B cell (primary cell): Measurements from ENCODE around the gene PHACTR1. TPM values are rescaled to one million over a fixed set of nuclear protein-coding genes. Genes with fewer than 3 reads are reported as not detected.

Experiments
- ATAC-seq: fragments of 200-7000 bp; cut with Tn5 transposase; one replicate; pipeline ENCODE4 v1.10.0; 2021; ENCODE audit warnings: low read depth, mild to moderate bottlenecking, moderate number of reproducible peaks, moderate library complexity
- CTCF ChIA-PET: fragments of 350-600 bp; sonication (Branson Sonifier 250); formaldehyde crosslinking; loops from one replicate; lab custom pipeline; 2021; ENCODE audit warnings: antibody characterized with exemption, inconsistent platforms; lab: Charles Lee
- POLR2A ChIA-PET: fragments of 350-600 bp; sonication (Branson Sonifier 250); formaldehyde crosslinking; loops from one replicate; lab custom pipeline; 2021; ENCODE audit warnings: antibody characterized with exemption; lab: Charles Lee
- DNase-seq: peaks from one replicate; pipeline ENCODE4 v3.0.0; 2013
- H2AFZ ChIP-seq: 2 replicates; pipeline ENCODE4 v1.6.1; 2012; ENCODE audit warnings: mild to moderate bottlenecking, low read depth, low read length; ENCODE audit not compliant: insufficient read depth, poor library complexity, severe bottlenecking
- H3K27ac ChIP-seq, 2 donors: 1 replicate in 1 of 2; 2 replicates in 1 of 2; pipeline ENCODE4 v1.5.1; 2012 to 2013; ENCODE audit warnings: low read length in 2 of 2, mild to moderate bottlenecking in 2 of 2, moderate library complexity in 1 of 2
- H3K27me3 ChIP-seq, 4 experiments: fragments of 200-600 bp in 1 of 4; sonication (generic) in 1 of 4; replicated peaks in 1 of 4; 1 replicate in 2 of 4; 2 replicates in 2 of 4; pipeline versions ENCODE4 v1.6.1 to v1.7.0; 2013 to 2016; ENCODE audit warnings: low read length in 3 of 4, mild to moderate bottlenecking in 2 of 4, mixed read lengths in 1 of 4, moderate library complexity in 1 of 4; ENCODE audit not compliant: insufficient read depth in 4 of 4, control insufficient read depth in 3 of 4; ENCODE audit errors: control extremely low read depth in 1 of 4
- H3K36me3 ChIP-seq, 2 experiments: replicated peaks in 1 of 2; 1 replicate in 1 of 2; 2 replicates in 1 of 2; pipeline versions ENCODE4 v1.6.1 to v1.7.1; 2013; ENCODE audit warnings: low read length in 1 of 2; ENCODE audit not compliant: insufficient read depth in 2 of 2, control insufficient read depth in 1 of 2; ENCODE audit errors: control extremely low read depth in 1 of 2, extremely low read depth in 1 of 2
- H3K4me1 ChIP-seq, 2 donors: fragments of 200-600 bp in 1 of 2; sonication (generic) in 1 of 2; 1 replicate in 1 of 2; 2 replicates in 1 of 2; pipeline versions ENCODE4 v1.5.1 to v1.6.1; 2013 to 2017; ENCODE audit warnings: low read length in 2 of 2; ENCODE audit not compliant: control insufficient read depth in 2 of 2, insufficient read depth in 2 of 2
- H3K4me2 ChIP-seq: replicated peaks from 2 replicates; pipeline ENCODE3; 2012; ENCODE audit warnings: mild to moderate bottlenecking, low read depth, low read length; ENCODE audit not compliant: poor library complexity, severe bottlenecking
- H3K4me3 ChIP-seq, 5 experiments: fragments of 200-600 bp in 1 of 5; sonication (generic) in 1 of 5; 1 replicate in 3 of 5; 2 replicates in 2 of 5; pipeline versions ENCODE4 v1.5.1 to v1.7.0; 2011 to 2016; ENCODE audit warnings: low read length in 4 of 5, mild to moderate bottlenecking in 4 of 5, low read depth in 2 of 5, control low read depth in 1 of 5, moderate library complexity in 1 of 5; ENCODE audit not compliant: insufficient read depth in 1 of 5; ENCODE audit errors: control extremely low read depth in 1 of 5, extremely low read depth in 1 of 5
- H3K79me2 ChIP-seq: fragments of 200-600 bp; sonication (generic); one replicate; pipeline ENCODE4 v1.6.0; 2016; ENCODE audit warnings: low read length; ENCODE audit not compliant: control insufficient read depth, insufficient read depth
- H3K9ac ChIP-seq: fragments of 200-600 bp; sonication (generic); 2 replicates; pipeline ENCODE4 v1.6.1; 2017; ENCODE audit warnings: mild to moderate bottlenecking, low read length, moderate library complexity
- H3K9me3 ChIP-seq, 3 donors: one replicate each; pipeline versions ENCODE4 v1.6.1 to v1.7.1; 2013; ENCODE audit warnings: low read length in 2 of 3; ENCODE audit not compliant: control insufficient read depth in 2 of 3, insufficient read depth in 1 of 3; ENCODE audit errors: control extremely low read depth in 1 of 3
- H4K20me1 ChIP-seq: 2 replicates; pipeline ENCODE4 v1.6.0; 2012; ENCODE audit warnings: mild to moderate bottlenecking, low read length; ENCODE audit not compliant: insufficient read depth, control insufficient read depth, poor library complexity, severe bottlenecking
- H3K27ac Mint-ChIP-seq: one replicate; pipeline ENCODE4 v1.8.0; 2021; ENCODE audit warnings: mixed read lengths
- H3K27me3 Mint-ChIP-seq: one replicate; pipeline ENCODE4 v1.8.0; 2021; ENCODE audit warnings: mixed read lengths
- H3K4me1 Mint-ChIP-seq: one replicate; pipeline ENCODE4 v1.8.0; 2021; ENCODE audit warnings: mixed read lengths
- H3K4me3 Mint-ChIP-seq: one replicate; pipeline ENCODE4 v1.8.0; 2021; ENCODE audit warnings: mixed read lengths
- H3K9me3 Mint-ChIP-seq: one replicate; pipeline ENCODE4 v1.8.0; 2022; ENCODE audit warnings: mixed read lengths; ENCODE audit not compliant: insufficient read depth
- EZH2 ChIP-seq: IDR thresholded peaks from 2 replicates; pipeline ENCODE4 v1.6.1; 2012; ENCODE audit warnings: borderline replicate concordance, low read depth, mild to moderate bottlenecking, moderate library complexity, low read length; ENCODE audit not compliant: insufficient read depth, poor library complexity, severe bottlenecking
- WGBS: methylation state at CpG from one replicate; pipeline ENCODE4 v1.1.5; 2013; ENCODE audit warnings: missing lambda C conversion rate; ENCODE audit not compliant: insufficient coverage; 5-methylcytosine and 5-hydroxymethylcytosine counted together
- intact Hi-C: fragments of 100-400 bp; cut with micrococcal nuclease; formaldehyde crosslinking; loops from one replicate; pipeline ENCODE4 v1.10.0; 2022
- polyA plus RNA-seq: library from polyadenylated mRNA; depleted of rRNA; stranded (reverse); fragments of >200 nt; gene quantifications from 2 replicates; pipeline ENCODE4 v1.2.3, GENCODE V29; 2012
- total RNA-seq, 2 donors: library from RNA; stranded (reverse); fragments of 120-200 nt in 1 of 2; gene quantifications; 1 replicate in 1 of 2; 2 replicates in 1 of 2; pipeline versions ENCODE4 v1.2.3 to v1.2.4, GENCODE V29; 2013 to 2022
- TF ChIP-seq, protein P1 (sequence below): fragments of 200-600 bp; IDR thresholded peaks from one replicate; pipeline ENCODE4 v1.8.0; 2022; ENCODE audit warnings: antibody characterized with exemption, mild to moderate bottlenecking

Gene PHACTR1
- total and polyA plus RNA-seq, 2 donors (not counting 1 experiment from before 2014, with no cell fraction given): 30.2 to 129 TPM

DNA sequence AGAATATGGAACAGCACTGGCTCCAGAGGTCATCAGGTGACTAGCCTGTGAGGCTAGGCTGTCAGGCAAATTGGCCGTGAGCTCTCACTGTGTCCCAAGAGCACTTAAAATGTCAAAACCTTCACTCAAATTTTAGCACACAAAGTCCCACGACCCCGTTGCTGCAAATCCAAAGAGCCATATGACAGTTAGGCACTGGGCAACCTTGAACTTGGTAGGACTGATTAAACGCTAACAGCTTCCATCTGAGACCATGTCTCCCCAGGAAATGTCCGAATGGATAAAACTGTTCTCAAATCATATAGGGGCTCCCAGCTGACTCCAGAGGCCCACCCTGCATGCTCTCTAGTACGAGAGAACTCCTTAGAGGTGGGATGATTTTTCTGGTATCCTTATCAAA lies 196.6 kb downstream of the PHACTR1 start:
- WGBS: 83% methylated on average over 4 of the region's 6 CpGs
- no peak for TF ChIP-seq EZH2
- TF ChIP-seq, protein P1, sequence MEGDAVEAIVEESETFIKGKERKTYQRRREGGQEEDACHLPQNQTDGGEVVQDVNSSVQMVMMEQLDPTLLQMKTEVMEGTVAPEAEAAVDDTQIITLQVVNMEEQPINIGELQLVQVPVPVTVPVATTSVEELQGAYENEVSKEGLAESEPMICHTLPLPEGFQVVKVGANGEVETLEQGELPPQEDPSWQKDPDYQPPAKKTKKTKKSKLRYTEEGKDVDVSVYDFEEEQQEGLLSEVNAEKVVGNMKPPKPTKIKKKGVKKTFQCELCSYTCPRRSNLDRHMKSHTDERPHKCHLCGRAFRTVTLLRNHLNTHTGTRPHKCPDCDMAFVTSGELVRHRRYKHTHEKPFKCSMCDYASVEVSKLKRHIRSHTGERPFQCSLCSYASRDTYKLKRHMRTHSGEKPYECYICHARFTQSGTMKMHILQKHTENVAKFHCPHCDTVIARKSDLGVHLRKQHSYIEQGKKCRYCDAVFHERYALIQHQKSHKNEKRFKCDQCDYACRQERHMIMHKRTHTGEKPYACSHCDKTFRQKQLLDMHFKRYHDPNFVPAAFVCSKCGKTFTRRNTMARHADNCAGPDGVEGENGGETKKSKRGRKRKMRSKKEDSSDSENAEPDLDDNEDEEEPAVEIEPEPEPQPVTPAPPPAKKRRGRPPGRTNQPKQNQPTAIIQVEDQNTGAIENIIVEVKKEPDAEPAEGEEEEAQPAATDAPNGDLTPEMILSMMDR: no peak
- Histone ChIP-seq H2AFZ (no peak overlapping the region), H3K27me3 (peaks cover 0 to 3% (median 0%) of the 10 kb centered on the region in 4 experiments), H3K27ac (no peak overlapping the region), H3K4me1 (peaks cover 0 to 5% of the 10 kb centered on the region in 2 donors), H3K79me2 (no peaks in the 10 kb centered on the region), H3K9ac (no peak overlapping the region), H3K4me2 (no peak overlapping the region), H3K9me3 (no peaks in the 10 kb centered on the region), H4K20me1 (no peaks in the 10 kb centered on the region), H3K36me3 (no peaks in the 10 kb centered on the region), H3K4me3 (no peak overlapping the region)
- Mint-ChIP-seq H3K27ac (no peak overlapping the region), H3K4me1 (peaks cover 5% of the 10 kb centered on the region), H3K4me3 (no peak overlapping the region), H3K9me3 (no peaks in the 10 kb centered on the region), H3K27me3 (peaks cover 8% of the 10 kb centered on the region)
- CTCF ChIA-PET: interaction anchor here (9.0 kb wide), 1 partner anchor 417 kb away, joined by 109 read pairs; the partner anchor contains the start of gene TBC1D7
- POLR2A ChIA-PET: no interaction called here
- ATAC-seq (no peak), DNase-seq (no peak)
- intact Hi-C loops: loop anchor here (5.0 kb wide), 1 partner anchor 364 kb away; no protein-coding TSS in a partner anchor

DNA sequence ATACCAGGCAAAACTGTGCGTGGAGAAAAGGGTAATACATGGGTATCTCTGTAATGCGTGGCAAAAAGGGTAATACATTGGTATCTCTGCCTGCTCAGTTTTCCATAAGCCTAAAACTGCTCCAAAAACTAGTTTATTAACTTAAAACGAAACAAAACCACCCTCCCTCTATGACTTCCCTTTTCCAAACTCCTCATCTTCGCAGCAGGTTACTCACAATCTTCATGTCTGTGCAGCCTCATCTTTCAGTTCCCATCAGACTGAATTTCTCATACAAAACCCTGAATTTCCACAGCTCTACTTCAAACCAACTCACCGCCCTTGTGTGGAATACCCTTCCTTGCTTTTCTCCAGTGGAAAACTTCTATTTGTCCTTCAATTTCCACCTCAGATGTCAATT lies 199.4 kb downstream of the PHACTR1 start:
- Histone ChIP-seq H3K27ac (no peak overlapping the region), H2AFZ (no peak overlapping the region), H3K9me3 (no peaks in the 10 kb centered on the region), H3K27me3 (peaks cover 0 to 3% (median 0%) of the 10 kb centered on the region in 4 experiments), H3K36me3 (no peaks in the 10 kb centered on the region), H4K20me1 (no peaks in the 10 kb centered on the region), H3K4me3 (no peak overlapping the region), H3K9ac (no peak overlapping the region), H3K4me1 (peaks cover 0 to 5% of the 10 kb centered on the region in 2 donors), H3K79me2 (no peaks in the 10 kb centered on the region), H3K4me2 (no peak overlapping the region)
- no peak overlapping the region for H3K4me3 Mint-ChIP-seq
- H3K4me1 Mint-ChIP-seq: peaks cover 5% of the 10 kb centered on the region
- intact Hi-C loops: no loop called here
- TF ChIP-seq, protein P1: no peak
- no peak for TF ChIP-seq EZH2
- DNase-seq: no peak
- H3K27ac Mint-ChIP-seq: no peak overlapping the region
- H3K9me3 Mint-ChIP-seq: no peaks in the 10 kb centered on the region
- 60% methylated on average over 5 of the region's 5 CpGs for WGBS
- H3K27me3 Mint-ChIP-seq: peaks cover 14% of the 10 kb centered on the region
- ChIA-PET POLR2A (interaction anchor here (0.6 kb wide), 1 partner anchor 695 kb away, joined by 5 read pairs; no protein-coding TSS in a partner anchor), CTCF (interaction anchor here (0.7 to 9.0 kb wide), 4 partner anchors 18 to 1410 kb away, joined by 3 to 109 read pairs (median 5); partner anchors contain the start of gene TBC1D7)
- no peak for ATAC-seq
